Tibial nerve (tissue), 4 donors: ENCODE results near the gene METTL16. TPM values are rescaled to one million over a fixed set of nuclear protein-coding genes. Genes with fewer than 3 reads are reported as not detected.
"Not testable (repeated sequence)": the region's sequence is repeated elsewhere in the genome, so short reads cannot be mapped to it uniquely, and the experiment has no call there.

ENCODE experiments used
- DNase-seq, 2 donors: peaks; one replicate each; pipeline ENCODE4 v3.0.0-alpha.2; 2019; ENCODE audit warnings: low spot score in 2 of 2
- H3K27ac ChIP-seq, 4 donors: fragments of 200-600 bp; sonication (generic) in 3 of 4; one replicate each; pipeline ENCODE4 v1.5.1; 2017 to 2019; ENCODE audit warnings: mild to moderate bottlenecking in 1 of 4
- H3K27me3 ChIP-seq, 2 donors: fragments of 200-600 bp; sonication (generic) in 1 of 2; one replicate each; pipeline versions ENCODE4 v1.5.1 to v1.6.0; 2017 to 2019
- H3K36me3 ChIP-seq, 3 donors: fragments of 200-600 bp; sonication (generic); one replicate each; pipeline ENCODE4 v1.5.1; 2018 to 2019
- H3K4me1 ChIP-seq, 4 donors: fragments of 200-600 bp; sonication (generic) in 3 of 4; one replicate each; pipeline ENCODE4 v1.5.1; 2017 to 2019
- H3K4me3 ChIP-seq, 4 donors: fragments of 200-600 bp; sonication (generic) in 3 of 4; one replicate each; pipeline ENCODE4 v1.5.1; 2017 to 2019; ENCODE audit warnings: mild to moderate bottlenecking in 1 of 4, moderate library complexity in 1 of 4
- H3K9me3 ChIP-seq, 4 donors: fragments of 200-600 bp; sonication (generic) in 3 of 4; one replicate each; pipeline ENCODE4 v1.5.1; 2017 to 2019
- EP300 ChIP-seq, 2 donors: sonication (generic); formaldehyde crosslinking; IDR thresholded peaks; one replicate each; pipeline ENCODE4 v1.6.1; 2017; ENCODE audit warnings: antibody characterized with exemption in 2 of 2, mild to moderate bottlenecking in 1 of 2
- POLR2A ChIP-seq, 2 donors: fragments of 450-650 bp; IDR thresholded peaks; one replicate each; pipeline ENCODE4 v1.6.1; 2017; ENCODE audit warnings: antibody characterized with exemption in 2 of 2, mild to moderate bottlenecking in 2 of 2, moderate library complexity in 2 of 2
- WGBS, 2 donors: methylation state at CpG; one replicate each; pipeline ENCODE4 v1.1.5; 2018; 5-methylcytosine and 5-hydroxymethylcytosine counted together
- total RNA-seq, 4 donors: library from RNA; depleted of rRNA; stranded (reverse); fragments of >200 nt; gene quantifications; one replicate each; pipeline ENCODE4 v1.1.0, GENCODE V29; 2016
- TF ChIP-seq, protein P1 (sequence below), 5 experiments: fragments of 200-600 bp in 3 of 5; fragments of 450-650 bp in 2 of 5; sonication (generic) in 3 of 5; IDR thresholded peaks; one replicate each; pipeline ENCODE4 v1.5.1; 2016 to 2019; ENCODE audit warnings: antibody characterized with exemption in 5 of 5, mild to moderate bottlenecking in 3 of 5, moderate library complexity in 2 of 5

METTL16 gene
- total RNA-seq, 4 donors from 2014 or later, result 26.5 to 38.1 (median 33.9) TPM

DNA sequence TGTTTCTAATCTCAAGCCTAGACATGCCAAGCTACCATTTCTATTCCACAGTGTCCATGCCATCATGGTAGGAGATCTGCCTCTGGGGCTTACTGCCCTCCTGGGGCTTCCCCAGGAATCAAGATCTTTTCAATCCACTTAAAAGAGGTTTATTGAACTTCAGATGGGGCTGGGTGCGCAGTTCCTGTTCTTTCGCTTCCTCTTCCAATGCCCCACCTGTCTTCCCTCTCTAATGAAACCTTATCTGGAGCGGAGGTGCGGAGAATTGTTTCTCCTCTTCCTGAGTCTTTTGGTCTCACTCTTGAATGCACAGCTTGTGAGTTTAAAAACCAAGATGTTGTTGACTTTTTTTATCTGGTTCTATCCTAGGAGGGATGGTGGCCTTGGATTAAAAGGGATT lies 30.4 kb upstream of the METTL16 start:
- Histone ChIP-seq H3K27me3 (no peaks in the 10 kb centered on the region), H3K27ac (peak overlapping the region in 1 of 4 donors; percentile 50), H3K4me3 (no peak overlapping the region), H3K36me3 (no peaks in the 10 kb centered on the region), H3K4me1 (peaks cover 0 to 3% (median 0%) of the 10 kb centered on the region in 4 donors), H3K9me3 (no peaks in the 10 kb centered on the region)
- TF ChIP-seq EP300 (IDR thresholded peaks at IDR 0.05) (no peak), POLR2A (IDR thresholded peaks at IDR 0.05) (no peak)
- TF ChIP-seq, protein P1, sequence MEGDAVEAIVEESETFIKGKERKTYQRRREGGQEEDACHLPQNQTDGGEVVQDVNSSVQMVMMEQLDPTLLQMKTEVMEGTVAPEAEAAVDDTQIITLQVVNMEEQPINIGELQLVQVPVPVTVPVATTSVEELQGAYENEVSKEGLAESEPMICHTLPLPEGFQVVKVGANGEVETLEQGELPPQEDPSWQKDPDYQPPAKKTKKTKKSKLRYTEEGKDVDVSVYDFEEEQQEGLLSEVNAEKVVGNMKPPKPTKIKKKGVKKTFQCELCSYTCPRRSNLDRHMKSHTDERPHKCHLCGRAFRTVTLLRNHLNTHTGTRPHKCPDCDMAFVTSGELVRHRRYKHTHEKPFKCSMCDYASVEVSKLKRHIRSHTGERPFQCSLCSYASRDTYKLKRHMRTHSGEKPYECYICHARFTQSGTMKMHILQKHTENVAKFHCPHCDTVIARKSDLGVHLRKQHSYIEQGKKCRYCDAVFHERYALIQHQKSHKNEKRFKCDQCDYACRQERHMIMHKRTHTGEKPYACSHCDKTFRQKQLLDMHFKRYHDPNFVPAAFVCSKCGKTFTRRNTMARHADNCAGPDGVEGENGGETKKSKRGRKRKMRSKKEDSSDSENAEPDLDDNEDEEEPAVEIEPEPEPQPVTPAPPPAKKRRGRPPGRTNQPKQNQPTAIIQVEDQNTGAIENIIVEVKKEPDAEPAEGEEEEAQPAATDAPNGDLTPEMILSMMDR (IDR thresholded peaks at IDR 0.05), result no peak
- DNase-seq, result no peak
- WGBS, 2 donors, result 96% methylated on average over 4 of the region's 4 CpGs

DNA sequence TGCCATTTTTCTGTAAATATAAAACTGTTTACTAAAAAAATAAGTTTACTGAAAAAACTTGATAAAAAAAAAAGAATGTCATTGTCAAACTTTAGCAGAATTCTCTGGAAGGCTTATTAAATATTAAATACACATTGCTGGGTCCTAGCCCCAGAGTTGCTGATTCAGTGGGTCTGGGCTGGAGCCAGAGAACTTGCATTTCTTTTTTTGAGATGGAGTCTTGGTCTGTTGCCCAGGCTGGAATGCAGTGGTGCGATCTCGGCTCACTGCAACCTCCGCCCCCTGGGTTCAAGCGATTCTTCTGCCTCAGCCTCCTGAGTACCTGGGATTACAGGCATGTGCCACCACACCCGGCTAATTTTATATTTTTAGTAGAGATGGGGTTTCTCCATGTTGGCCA lies 25.9 kb upstream of the METTL16 start:
- H3K4me1 ChIP-seq, DNase-seq, H3K9me3 ChIP-seq, H3K4me3 ChIP-seq, H3K27ac ChIP-seq, H3K27me3 ChIP-seq, H3K36me3 ChIP-seq: not testable (repeated sequence)
- WGBS, 2 donors, result 46 to 54% methylated on average over 5 of the region's 5 CpGs

DNA sequence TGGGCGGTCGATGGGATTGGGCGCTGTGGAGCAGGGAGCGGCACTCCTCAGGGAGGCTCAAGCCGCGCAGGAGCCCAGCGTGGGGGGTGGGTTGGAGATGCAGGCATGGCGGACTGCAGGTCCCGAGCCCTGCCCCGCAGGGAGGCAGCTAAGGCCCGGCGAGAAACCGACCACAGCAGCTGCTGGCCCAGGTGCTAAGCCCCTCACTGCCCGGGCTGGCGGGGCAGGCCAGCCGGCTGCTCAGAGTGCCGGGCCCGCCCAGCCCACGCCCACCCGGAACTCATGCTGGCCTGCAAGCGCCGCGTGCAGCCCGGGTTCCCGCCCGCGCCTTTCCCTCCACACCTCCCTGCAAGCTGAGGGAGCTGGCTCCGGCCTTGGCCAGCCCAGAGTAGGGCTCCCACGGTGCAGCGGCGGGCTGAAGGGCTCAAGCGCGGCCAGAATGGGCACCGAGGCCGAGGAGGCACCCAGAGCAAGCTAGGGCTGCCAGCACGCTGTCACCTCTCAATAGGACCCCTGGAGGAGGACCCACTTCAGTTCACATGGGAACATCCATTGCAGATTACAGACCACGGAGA lies 20.5 kb upstream of the METTL16 start:
- WGBS, 2 donors, result 91 to 95% methylated on average over 22 to 33 of the region's 37 CpGs
- H3K27me3 ChIP-seq, result no peaks in the 10 kb centered on the region
- no peaks in the 10 kb centered on the region for H3K9me3 ChIP-seq
- no peak overlapping the region for H3K4me3 ChIP-seq
- no peak for DNase-seq
- H3K27ac ChIP-seq, result no peak overlapping the region
- H3K36me3 ChIP-seq, result no peaks in the 10 kb centered on the region
- TF ChIP-seq POLR2A (IDR thresholded peaks at IDR 0.05) (no peak), EP300 (IDR thresholded peaks at IDR 0.05) (no peak)
- TF ChIP-seq, protein P1 (IDR thresholded peaks at IDR 0.05), result no peak
- H3K4me1 ChIP-seq, result no peaks in the 10 kb centered on the region

DNA sequence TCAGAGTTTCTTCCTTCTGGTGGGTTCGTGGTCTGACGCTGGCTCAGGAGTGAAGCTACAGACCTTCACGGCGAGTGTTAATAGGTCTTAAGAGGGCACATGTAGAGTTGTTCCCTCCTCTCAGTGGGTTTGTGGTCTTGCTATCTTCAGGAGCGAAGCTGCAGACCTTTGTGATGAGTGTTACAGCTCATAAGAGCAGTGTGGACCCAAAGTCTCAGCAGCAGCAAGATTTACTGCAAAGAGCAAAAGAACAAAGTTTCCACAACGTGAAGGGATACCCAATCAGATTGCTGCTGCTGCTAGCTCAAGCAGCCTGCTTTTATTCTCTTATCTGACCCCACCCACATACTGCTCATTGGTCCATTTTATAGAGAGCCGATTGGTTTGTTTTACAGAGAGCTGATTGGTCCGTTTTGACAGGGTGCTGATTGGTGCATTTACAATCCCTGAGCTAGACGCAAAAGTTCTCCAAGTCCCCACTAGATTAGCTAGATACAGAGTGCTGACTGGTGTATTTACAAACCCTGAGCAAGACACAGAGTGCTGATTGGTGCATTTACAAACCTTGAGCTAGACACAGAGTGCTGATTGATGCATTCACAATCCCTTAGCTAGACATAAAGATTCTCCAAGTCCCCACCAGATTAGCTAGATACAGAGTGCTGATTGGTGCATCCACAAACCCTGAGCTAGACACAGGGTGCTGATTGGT lies 19.7 kb upstream of the METTL16 start:
- not testable (repeated sequence) for DNase-seq, H3K27me3 ChIP-seq, H3K27ac ChIP-seq, H3K9me3 ChIP-seq, H3K4me3 ChIP-seq, H3K36me3 ChIP-seq, H3K4me1 ChIP-seq
- WGBS, 2 donors, result 86 to 93% methylated on average over 9 of the region's 9 CpGs

DNA sequence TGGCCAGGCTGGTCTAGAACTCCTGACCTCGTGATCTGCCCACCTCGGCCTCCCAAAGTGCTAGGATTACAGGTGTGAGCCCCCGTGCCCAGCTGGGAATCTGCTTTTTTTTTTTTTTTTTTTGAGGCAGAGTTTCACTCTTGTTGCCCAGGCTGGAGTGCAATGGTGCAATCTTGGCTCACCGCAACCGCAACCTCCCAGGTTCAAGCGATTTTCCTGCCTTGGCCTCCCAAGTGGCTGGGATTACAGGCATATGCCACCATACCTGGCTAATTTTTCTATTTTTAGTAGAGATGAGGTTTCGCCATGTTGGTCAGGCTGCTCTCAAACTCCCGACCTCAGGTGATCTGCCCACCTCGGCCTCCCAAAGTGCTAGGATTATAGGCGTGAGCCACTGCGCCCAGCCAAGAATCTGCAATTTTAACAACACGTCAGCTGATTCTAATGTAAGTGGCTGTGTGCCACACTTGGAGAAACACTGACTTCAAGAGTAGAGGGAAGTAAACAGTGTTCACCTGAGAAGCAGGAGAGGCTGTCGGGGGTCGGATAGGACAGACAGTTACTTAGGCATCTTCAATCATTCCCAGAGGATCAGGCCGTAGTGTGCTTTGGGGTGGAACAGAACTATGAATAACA lies 10.2 kb upstream of the METTL16 start:
- WGBS, 2 donors, result 87 to 91% methylated on average over 15 of the region's 15 CpGs
- DNase-seq, H3K4me3 ChIP-seq, H3K36me3 ChIP-seq, H3K27ac ChIP-seq, H3K9me3 ChIP-seq, H3K27me3 ChIP-seq, H3K4me1 ChIP-seq: not testable (repeated sequence)

DNA sequence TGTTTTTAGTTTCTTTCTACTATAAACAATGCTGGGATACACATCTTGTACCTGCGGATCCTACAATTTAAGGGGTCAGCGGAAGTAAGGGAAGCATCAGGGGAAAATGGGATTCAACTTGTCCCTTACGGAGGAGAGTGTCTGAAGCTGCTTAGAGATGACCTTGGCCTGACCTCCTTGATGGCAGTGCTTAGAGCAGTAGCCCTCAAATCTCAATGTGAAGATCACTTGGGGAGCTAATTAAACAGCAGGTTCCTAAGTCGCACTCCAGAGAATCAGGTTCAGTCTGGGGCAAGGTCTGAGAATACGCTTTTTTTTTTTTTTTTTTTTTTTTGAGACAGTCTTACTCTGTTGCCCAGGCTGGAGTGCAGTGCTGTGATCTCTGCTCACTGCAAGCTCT lies 9.6 kb upstream of the METTL16 start:
- no peak overlapping the region for H3K27ac ChIP-seq
- 77 to 81% methylated on average over 5 of the region's 5 CpGs for WGBS, 2 donors
- H3K9me3 ChIP-seq, result no peaks in the 10 kb centered on the region
- H3K27me3 ChIP-seq, result no peaks in the 10 kb centered on the region
- no peaks in the 10 kb centered on the region for H3K4me1 ChIP-seq
- no peak for DNase-seq
- no peak for TF ChIP-seq POLR2A (IDR thresholded peaks at IDR 0.05)
- no peak for TF ChIP-seq EP300 (IDR thresholded peaks at IDR 0.05)
- TF ChIP-seq, protein P1 (IDR thresholded peaks at IDR 0.05), result no peak
- H3K36me3 ChIP-seq, result no peaks in the 10 kb centered on the region
- no peak overlapping the region for H3K4me3 ChIP-seq
